ENCODE results near the gene RUNX1. TPM values are rescaled to one million over a fixed set of nuclear protein-coding genes. Genes with fewer than 3 reads are reported as not detected.

RUNX1 gene
- total and polyA plus RNA-seq, 8 donors = 7.5 to 89.6 (median 10.8) TPM

GRCh38 chr21:35084869-35085268, 35.8 kb upstream of the RUNX1 start:
- DNase-seq (no peak), ATAC-seq (no peak)
- TF ChIP-seq CTCF (IDR thresholded peaks at IDR 0.05) = no peak
- H3K9me3 ChIP-seq = no peaks in the 10 kb centered on the region
- no peak overlapping the region for H3K27ac ChIP-seq
- intact Hi-C loops (cut with DNase I) = no loop called here
- H3K36me3 ChIP-seq = no peaks in the 10 kb centered on the region
- H3K4me3 ChIP-seq = no peak overlapping the region
- H3K27me3 ChIP-seq = no peaks in the 10 kb centered on the region
- H3K4me1 ChIP-seq = no peaks in the 10 kb centered on the region

- H3K36me3 ChIP-seq = no peaks in the 10 kb centered on the region
- intact Hi-C loops (cut with DNase I) = no loop called here
These were observed 34.1 kb upstream of the RUNX1 start for GRCh38 chr21:35083246-35083645.

GRCh38 chr21:35081861-35082260, 32.8 kb upstream of the RUNX1 start:
- TF ChIP-seq CTCF (IDR thresholded peaks at IDR 0.05) = no peak
- ATAC-seq (no peak), DNase-seq (no peak)
- Histone ChIP-seq H3K27me3 (no peaks in the 10 kb centered on the region), H3K36me3 (no peaks in the 10 kb centered on the region), H3K4me1 (no peaks in the 10 kb centered on the region), H3K27ac (no peak overlapping the region), H3K4me3 (no peak overlapping the region), H3K9me3 (no peaks in the 10 kb centered on the region)
- intact Hi-C loops (cut with DNase I) = no loop called here

More at GRCh38 chr21:35083246-35083645, 34.1 kb upstream of the RUNX1 start:
- ATAC-seq (no peak), DNase-seq (no peak)
- no peaks in the 10 kb centered on the region for H3K27me3 ChIP-seq
- H3K4me3 ChIP-seq = no peak overlapping the region
- H3K4me1 ChIP-seq = no peaks in the 10 kb centered on the region
- no peak overlapping the region for H3K27ac ChIP-seq
- no peak for TF ChIP-seq CTCF (IDR thresholded peaks at IDR 0.05)
- no peaks in the 10 kb centered on the region for H3K9me3 ChIP-seq

GRCh38 chr21:35079181-35079580, 30.1 kb upstream of the RUNX1 start:
- ATAC-seq = no peak
- intact Hi-C loops (cut with DNase I) = no loop called here
- H3K9me3 ChIP-seq = no peaks in the 10 kb centered on the region
- no peaks in the 10 kb centered on the region for H3K27me3 ChIP-seq
- DNase-seq = no peak
- no peak overlapping the region for H3K27ac ChIP-seq
- TF ChIP-seq CTCF (IDR thresholded peaks at IDR 0.05) = no peak
- no peak overlapping the region for H3K4me3 ChIP-seq
- H3K4me1 ChIP-seq = peaks cover 0 to 5% of the 10 kb centered on the region in 2 donors
- no peaks in the 10 kb centered on the region for H3K36me3 ChIP-seq

GRCh38 chr21:35077975-35078374, 28.9 kb upstream of the RUNX1 start:
- Histone ChIP-seq H3K4me1 (peaks cover 0 to 5% of the 10 kb centered on the region in 2 donors), H3K36me3 (no peaks in the 10 kb centered on the region), H3K27ac (no peak overlapping the region), H3K4me3 (no peak overlapping the region), H3K27me3 (no peaks in the 10 kb centered on the region), H3K9me3 (no peaks in the 10 kb centered on the region)
- intact Hi-C loops (cut with DNase I) = no loop called here
- DNase-seq (no peak), ATAC-seq (no peak)
- TF ChIP-seq CTCF (IDR thresholded peaks at IDR 0.05) = no peak
